HCT116 (cell line): ENCODE results near the gene ORC3. TPM values are rescaled to one million over a fixed set of nuclear protein-coding genes. Genes with fewer than 3 reads are reported as not detected.

ENCODE experiments used
- ATAC-seq: fragments of 200-7000 bp; cut with Tn5 transposase; 2 replicates; pipeline ENCODE4 v1.9.1; 2020; ENCODE audit warnings: mild to moderate bottlenecking, moderate library complexity
- BruUV-seq: library from RNA; stranded (reverse); fragments of 400-500 nt; replicated peaks from 2 replicates; lab custom pipeline; 2021; lab: Mats Ljungman, UMichigan
- CTCF ChIA-PET: fragments of 300-600 bp; sonication (Branson Sonifier 250); formaldehyde crosslinking; loops from one replicate; lab custom pipeline; 2021; ENCODE audit warnings: antibody characterized with exemption; lab: Charles Lee
- POLR2A ChIA-PET: fragments of 300-600, 350-600 bp; sonication (Branson Sonifier 250); formaldehyde crosslinking; loops from one replicate; lab custom pipeline; 2021; ENCODE audit warnings: antibody characterized with exemption; lab: Charles Lee
- RAD21 ChIA-PET, 2 experiments: fragments of 300-600 bp; sonication (Branson Sonifier 250); formaldehyde crosslinking; loops; one replicate each; lab custom pipeline; 2023; ENCODE audit warnings: low total read pairs in 2 of 2; ENCODE audit not compliant: uncharacterized antibody in 2 of 2, unreplicated experiment in 2 of 2, low non-redundant PET in 1 of 2; lab: Charles Lee
- DNase-seq: peaks from one replicate; pipeline ENCODE4 v3.0.0-alpha.2; 2010; ENCODE audit warnings: low read depth, low spot score
- H2AFZ ChIP-seq: fragments of 200-600 bp; shearing (Covaris generic), sonication (generic); 2 replicates; pipeline ENCODE4 v1.6.1; 2017; ENCODE audit warnings: low read depth, mixed run types, mixed read lengths, antibody characterized with exemption, low read length; ENCODE audit not compliant: poor library complexity, severe bottlenecking
- H3K27ac ChIP-seq: 2 replicates; pipeline ENCODE4 v1.5.1; 2012; ENCODE audit warnings: low read depth, low read length
- H3K27me3 ChIP-seq: fragments of 200-600 bp; sonication (generic); 2 replicates; pipeline ENCODE4 v1.6.1; 2016; ENCODE audit warnings: mixed run types, low read length, mixed read lengths; ENCODE audit not compliant: insufficient read depth
- H3K36me3 ChIP-seq, 2 experiments: fragments of 200-500 bp in 1 of 2; fragments of 200-600 bp in 1 of 2; sonication (Bioruptor generic) in 1 of 2; sonication (generic) in 1 of 2; 2 replicates each; pipeline versions ENCODE4 v1.5.1 to v1.6.1; 2014 to 2016; ENCODE audit warnings: low read length in 2 of 2, inconsistent platforms in 1 of 2, mixed read lengths in 1 of 2, mixed run types in 1 of 2; ENCODE audit not compliant: insufficient read depth in 2 of 2, control insufficient read depth in 1 of 2
- H3K4me1 ChIP-seq, 2 experiments: fragments of 200-600 bp in 1 of 2; sonication (generic) in 1 of 2; 2 replicates each; pipeline versions ENCODE4 v1.5.1 to v1.6.1; 2012 to 2017; ENCODE audit warnings: low read length in 2 of 2, inconsistent platforms in 1 of 2, mild to moderate bottlenecking in 1 of 2, mixed read lengths in 1 of 2, mixed run types in 1 of 2, moderate library complexity in 1 of 2; ENCODE audit not compliant: insufficient read depth in 2 of 2, control insufficient read depth in 1 of 2
- H3K4me2 ChIP-seq: fragments of 200-600 bp; sonication (generic); 2 replicates; pipeline ENCODE4 v1.6.1; 2017; ENCODE audit warnings: mixed run types, low read length, mixed read lengths
- H3K4me3 ChIP-seq, 2 experiments: fragments of 200-600 bp in 1 of 2; sonication (generic) in 1 of 2; replicated peaks in 1 of 2; 2 replicates each; pipeline ENCODE4 v1.5.1; 2011 to 2016; ENCODE audit warnings: low read length in 2 of 2, control low read depth in 1 of 2, low read depth in 1 of 2, mild to moderate bottlenecking in 1 of 2, mixed read lengths in 1 of 2, mixed run types in 1 of 2
- H3K79me2 ChIP-seq: fragments of 200-600 bp; sonication (generic); 2 replicates; pipeline ENCODE4 v1.6.1; 2017; ENCODE audit warnings: mild to moderate bottlenecking, mixed run types, low read length, moderate library complexity, mixed read lengths; ENCODE audit not compliant: insufficient read depth
- H3K9ac ChIP-seq: fragments of 200-600 bp; sonication (generic); 2 replicates; pipeline ENCODE4 v1.6.1; 2016; ENCODE audit warnings: low read length, mixed read lengths
- H3K9me2 ChIP-seq: fragments of 200-600 bp; sonication (generic), shearing (Covaris generic); 2 replicates; pipeline ENCODE4 v1.6.1; 2017; ENCODE audit warnings: mixed run types, mild to moderate bottlenecking, moderate library complexity; ENCODE audit not compliant: insufficient read depth
- H3K9me3 ChIP-seq, 2 experiments: fragments of 200-500 bp in 1 of 2; fragments of 200-600 bp in 1 of 2; sonication (Bioruptor generic) in 1 of 2; sonication (generic) in 1 of 2; 2 replicates each; pipeline ENCODE4 v1.6.1; 2014 to 2017; ENCODE audit warnings: low read length in 2 of 2, mixed read lengths in 2 of 2, inconsistent platforms in 1 of 2, low read depth in 1 of 2, mild to moderate bottlenecking in 1 of 2, mixed run types in 1 of 2, moderate library complexity in 1 of 2; ENCODE audit not compliant: control insufficient read depth in 1 of 2, insufficient read depth in 1 of 2
- H4K20me1 ChIP-seq: fragments of 200-600 bp; sonication (generic), shearing (Covaris generic); 2 replicates; pipeline ENCODE4 v1.6.1; 2017; ENCODE audit warnings: mixed run types, mild to moderate bottlenecking, moderate library complexity; ENCODE audit not compliant: insufficient read depth
- CEBPB ChIP-seq: IDR thresholded peaks from 2 replicates; pipeline ENCODE4 v1.6.1; 2012; ENCODE audit warnings: low read depth
- EGR1 ChIP-seq: IDR thresholded peaks from 2 replicates; pipeline ENCODE4 v1.6.1; 2012; ENCODE audit warnings: low read depth
- EZH2 ChIP-seq: fragments of 200-600 bp; sonication (generic); IDR thresholded peaks from 2 replicates; pipeline ENCODE4 v1.6.1; 2017; ENCODE audit warnings: antibody characterized with exemption, mixed run types
- EZH2phosphoT487 ChIP-seq: fragments of 200-600 bp; IDR thresholded peaks from 2 replicates; pipeline ENCODE4 v1.6.1; 2018; ENCODE audit warnings: antibody characterized with exemption, borderline replicate concordance
- POLR2AphosphoS5 ChIP-seq: IDR thresholded peaks from 2 replicates; pipeline ENCODE4 v1.6.1; 2011; ENCODE audit warnings: mild to moderate bottlenecking, low read depth, low read length, moderate library complexity
- RAD21 ChIP-seq: IDR thresholded peaks from 2 replicates; pipeline ENCODE4 v1.6.1; 2012; ENCODE audit warnings: low read depth, mild to moderate bottlenecking
- TCF7L2 ChIP-seq: IDR thresholded peaks from 2 replicates; pipeline ENCODE4 v1.7.0; 2011; ENCODE audit warnings: borderline replicate concordance, inconsistent platforms; ENCODE audit not compliant: insufficient read depth, insufficient read length; ENCODE audit errors: extremely low read depth
- ZFX ChIP-seq: fragments of 450-650 bp; IDR thresholded peaks from 2 replicates; pipeline ENCODE4 v1.6.1; 2017
- ZNF274 ChIP-seq: fragments of 200-500 bp; sonication (Bioruptor generic); IDR thresholded peaks from 2 replicates; pipeline ENCODE4 v1.6.1; 2014; ENCODE audit warnings: mild to moderate bottlenecking, low read depth, low read length, inconsistent platforms
- intact Hi-C: fragments of 100-400 bp; cut with micrococcal nuclease; formaldehyde crosslinking; loops from 2 replicates; pipeline ENCODE4 v1.10.0; 2022
- total RNA-seq: library from RNA; stranded (reverse); gene quantifications from one replicate; pipeline ENCODE4 v1.2.1, GENCODE V29; 2021; ENCODE audit not compliant: unreplicated experiment
- TF ChIP-seq, protein P1 (sequence below): IDR thresholded peaks from 2 replicates; pipeline ENCODE4 v1.6.1; 2012
- TF ChIP-seq, protein P2 (sequence below): IDR thresholded peaks from 2 replicates; pipeline ENCODE4 v1.6.1; 2012; ENCODE audit warnings: low read depth
- TF ChIP-seq, protein P3 (sequence below), 3 experiments: fragments of 200-600 bp in 1 of 3; sonication (generic) in 1 of 3; IDR thresholded peaks in 2 of 3; conservative IDR thresholded peaks in 1 of 3; 2 replicates each; pipeline ENCODE4 v1.5.1; 2012 to 2017; ENCODE audit warnings: low read depth in 2 of 3, low read length in 2 of 3, antibody characterized with exemption in 1 of 3, borderline replicate concordance in 1 of 3, control low read depth in 1 of 3, mild to moderate bottlenecking in 1 of 3, mixed read lengths in 1 of 3, mixed run types in 1 of 3, moderate library complexity in 1 of 3; ENCODE audit not compliant: insufficient read depth in 1 of 3

ORC3 gene
- total RNA-seq, 1 experiment from 2014 or later, result 34.2 TPM

DNA sequence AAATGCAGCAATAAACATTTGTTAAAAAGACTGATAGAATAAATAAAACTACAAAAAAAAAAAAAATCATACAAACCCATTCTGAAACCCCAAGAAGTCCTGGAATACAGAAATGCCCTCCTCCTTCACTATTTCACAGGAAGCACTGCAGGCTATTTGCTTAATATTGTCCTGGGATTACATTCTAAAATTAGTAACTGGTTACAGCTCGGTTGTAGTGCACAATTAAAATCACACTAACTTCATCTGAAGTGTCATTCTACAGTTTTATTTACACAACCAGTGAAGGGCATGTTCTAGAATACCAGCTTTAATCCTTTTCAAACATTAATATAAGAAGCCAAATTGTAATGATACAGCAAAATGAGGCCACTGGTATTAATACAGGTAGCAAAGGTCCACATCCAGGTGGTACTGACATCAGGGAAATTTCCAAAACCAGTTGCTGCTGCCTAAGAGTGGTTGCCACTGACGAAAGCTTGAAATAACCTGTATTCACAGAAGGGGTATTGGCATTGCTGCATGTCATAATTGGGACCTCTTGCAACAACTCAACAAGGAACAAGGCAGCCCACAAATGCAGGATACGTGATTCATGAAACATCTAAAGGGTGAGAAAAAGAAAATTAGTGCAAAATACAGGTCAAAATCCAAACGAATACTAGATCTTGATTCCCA lies 85.2 kb downstream of the ORC3 start:
- ChIA-PET CTCF (no interaction called here), POLR2A (no interaction called here), RAD21 (no interaction called here)
- Histone ChIP-seq H3K27me3 (no peaks in the 10 kb centered on the region), H3K79me2 (peaks cover 39% of the 10 kb centered on the region), H3K9ac (no peak overlapping the region), H3K4me3 (no peak overlapping the region), H4K20me1 (no peaks in the 10 kb centered on the region), H3K27ac (no peak overlapping the region), H3K4me1 (no peaks in the 10 kb centered on the region), H3K9me2 (no peaks in the 10 kb centered on the region), H3K9me3 (no peaks in the 10 kb centered on the region), H2AFZ (no peak overlapping the region), H3K4me2 (no peak overlapping the region), H3K36me3 (peaks cover 15 to 21% of the 10 kb centered on the region in 2 experiments)
- ATAC-seq (no peak), DNase-seq (no peak)
- TF ChIP-seq RAD21 (no peak), ZFX (no peak), CEBPB (no peak), ZNF274 (no peak), EGR1 (no peak), POLR2AphosphoS5 (no peak), TCF7L2 (no peak), EZH2phosphoT487 (no peak), EZH2 (no peak)
- TF ChIP-seq, protein P1, sequence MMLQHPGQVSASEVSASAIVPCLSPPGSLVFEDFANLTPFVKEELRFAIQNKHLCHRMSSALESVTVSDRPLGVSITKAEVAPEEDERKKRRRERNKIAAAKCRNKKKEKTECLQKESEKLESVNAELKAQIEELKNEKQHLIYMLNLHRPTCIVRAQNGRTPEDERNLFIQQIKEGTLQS, result no peak
- TF ChIP-seq, protein P2, sequence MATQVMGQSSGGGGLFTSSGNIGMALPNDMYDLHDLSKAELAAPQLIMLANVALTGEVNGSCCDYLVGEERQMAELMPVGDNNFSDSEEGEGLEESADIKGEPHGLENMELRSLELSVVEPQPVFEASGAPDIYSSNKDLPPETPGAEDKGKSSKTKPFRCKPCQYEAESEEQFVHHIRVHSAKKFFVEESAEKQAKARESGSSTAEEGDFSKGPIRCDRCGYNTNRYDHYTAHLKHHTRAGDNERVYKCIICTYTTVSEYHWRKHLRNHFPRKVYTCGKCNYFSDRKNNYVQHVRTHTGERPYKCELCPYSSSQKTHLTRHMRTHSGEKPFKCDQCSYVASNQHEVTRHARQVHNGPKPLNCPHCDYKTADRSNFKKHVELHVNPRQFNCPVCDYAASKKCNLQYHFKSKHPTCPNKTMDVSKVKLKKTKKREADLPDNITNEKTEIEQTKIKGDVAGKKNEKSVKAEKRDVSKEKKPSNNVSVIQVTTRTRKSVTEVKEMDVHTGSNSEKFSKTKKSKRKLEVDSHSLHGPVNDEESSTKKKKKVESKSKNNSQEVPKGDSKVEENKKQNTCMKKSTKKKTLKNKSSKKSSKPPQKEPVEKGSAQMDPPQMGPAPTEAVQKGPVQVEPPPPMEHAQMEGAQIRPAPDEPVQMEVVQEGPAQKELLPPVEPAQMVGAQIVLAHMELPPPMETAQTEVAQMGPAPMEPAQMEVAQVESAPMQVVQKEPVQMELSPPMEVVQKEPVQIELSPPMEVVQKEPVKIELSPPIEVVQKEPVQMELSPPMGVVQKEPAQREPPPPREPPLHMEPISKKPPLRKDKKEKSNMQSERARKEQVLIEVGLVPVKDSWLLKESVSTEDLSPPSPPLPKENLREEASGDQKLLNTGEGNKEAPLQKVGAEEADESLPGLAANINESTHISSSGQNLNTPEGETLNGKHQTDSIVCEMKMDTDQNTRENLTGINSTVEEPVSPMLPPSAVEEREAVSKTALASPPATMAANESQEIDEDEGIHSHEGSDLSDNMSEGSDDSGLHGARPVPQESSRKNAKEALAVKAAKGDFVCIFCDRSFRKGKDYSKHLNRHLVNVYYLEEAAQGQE, result no peak
- TF ChIP-seq, protein P3, sequence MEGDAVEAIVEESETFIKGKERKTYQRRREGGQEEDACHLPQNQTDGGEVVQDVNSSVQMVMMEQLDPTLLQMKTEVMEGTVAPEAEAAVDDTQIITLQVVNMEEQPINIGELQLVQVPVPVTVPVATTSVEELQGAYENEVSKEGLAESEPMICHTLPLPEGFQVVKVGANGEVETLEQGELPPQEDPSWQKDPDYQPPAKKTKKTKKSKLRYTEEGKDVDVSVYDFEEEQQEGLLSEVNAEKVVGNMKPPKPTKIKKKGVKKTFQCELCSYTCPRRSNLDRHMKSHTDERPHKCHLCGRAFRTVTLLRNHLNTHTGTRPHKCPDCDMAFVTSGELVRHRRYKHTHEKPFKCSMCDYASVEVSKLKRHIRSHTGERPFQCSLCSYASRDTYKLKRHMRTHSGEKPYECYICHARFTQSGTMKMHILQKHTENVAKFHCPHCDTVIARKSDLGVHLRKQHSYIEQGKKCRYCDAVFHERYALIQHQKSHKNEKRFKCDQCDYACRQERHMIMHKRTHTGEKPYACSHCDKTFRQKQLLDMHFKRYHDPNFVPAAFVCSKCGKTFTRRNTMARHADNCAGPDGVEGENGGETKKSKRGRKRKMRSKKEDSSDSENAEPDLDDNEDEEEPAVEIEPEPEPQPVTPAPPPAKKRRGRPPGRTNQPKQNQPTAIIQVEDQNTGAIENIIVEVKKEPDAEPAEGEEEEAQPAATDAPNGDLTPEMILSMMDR (IDR thresholded peaks at IDR 0.05 in 2 of 3, conservative IDR thresholded peaks at IDR 0.05 in 1 of 3; ENCODE audit: borderline replicate concordance in 1 of 3, insufficient read depth in 1 of 3, low read depth in 2 of 3, low read length in 2 of 3), result no peak
- TSS peak; percentile 25 for BruUV-seq
- intact Hi-C loops, result no loop called here
